ENCODE data around the gene ZC3H11A.

ZC3H11A gene

DNA sequence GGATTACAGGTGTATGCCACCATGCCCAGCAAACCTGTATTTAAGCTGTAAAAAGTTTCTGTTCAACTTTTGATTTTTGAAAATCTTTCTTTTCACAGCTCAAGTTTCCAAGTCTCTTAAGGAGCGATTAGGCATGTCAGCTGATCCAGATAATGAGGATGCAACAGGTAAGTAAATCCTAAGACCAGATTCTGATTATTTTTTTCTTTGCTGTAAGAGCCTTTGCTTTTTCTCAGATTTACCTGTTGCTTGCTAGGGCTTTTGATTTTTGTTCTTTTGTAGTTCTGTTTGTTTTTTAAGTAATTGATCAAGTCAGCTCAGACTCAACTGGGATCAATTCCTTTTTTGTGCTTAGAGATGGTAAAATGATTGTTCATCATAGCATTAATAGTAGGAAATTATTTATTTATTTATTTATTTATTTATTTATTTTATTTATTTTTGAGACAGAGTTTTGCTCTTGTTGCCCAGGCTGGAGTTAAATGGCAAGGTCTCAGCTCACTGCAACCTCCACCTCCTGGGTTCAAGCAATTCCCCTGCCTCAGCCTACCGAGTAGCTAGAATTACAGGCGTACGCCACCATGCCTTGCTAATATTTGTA lies 44.9 kb downstream of the ZC3H11A start:
- H3K4me1 ChIP-seq (ENCODE audit: control insufficient read depth, low read length): no peaks in the 10 kb centered on the region
- no peak overlapping the region for H3K4me3 ChIP-seq (ENCODE audit: low read length)
- no peaks in the 10 kb centered on the region for H3K79me2 ChIP-seq (ENCODE audit: control insufficient read depth, low read length)
- TF ChIP-seq CTCF (IDR thresholded peaks at IDR 0.05; ENCODE audit: low read depth, low read length, poor library complexity, severe bottlenecking): no peak
- TF ChIP-seq EZH2phosphoT487 (IDR thresholded peaks at IDR 0.05; ENCODE audit: borderline replicate concordance, low read length): no peak
- H3K9me2 ChIP-seq (replicated peaks; ENCODE audit: control insufficient read depth, low read length): no peaks in the 10 kb centered on the region
- H4K20me1 ChIP-seq (ENCODE audit: control insufficient read depth, insufficient read depth, low read depth, low read length): no peaks in the 10 kb centered on the region
- H3K4me2 ChIP-seq (ENCODE audit: low read length): no peak overlapping the region
- H3K27ac ChIP-seq (ENCODE audit: low read depth, low read length): no peak overlapping the region
- no peaks in the 10 kb centered on the region for H3F3A ChIP-seq (ENCODE audit: control insufficient read depth, insufficient read depth)
- peaks cover 67% of the 10 kb centered on the region for H3K36me3 ChIP-seq (ENCODE audit: control insufficient read depth, low read length)
- H3K27me3 ChIP-seq (ENCODE audit: control insufficient read depth, low read length): no peaks in the 10 kb centered on the region
- no peaks in the 10 kb centered on the region for H3K9me3 ChIP-seq (ENCODE audit: control insufficient read depth, insufficient read depth, low read length)

GRCh38 chr1:203842559-203842876 lies 47.1 kb downstream of the ZC3H11A start:
- Histone ChIP-seq H3K4me3 (ENCODE audit: low read length) (no peak overlapping the region), H3K4me2 (ENCODE audit: low read length) (no peak overlapping the region), H3K4me1 (ENCODE audit: control insufficient read depth, low read length) (no peaks in the 10 kb centered on the region), H3K79me2 (ENCODE audit: control insufficient read depth, low read length) (no peaks in the 10 kb centered on the region), H3K27me3 (ENCODE audit: control insufficient read depth, low read length) (no peaks in the 10 kb centered on the region), H3F3A (ENCODE audit: control insufficient read depth, insufficient read depth) (no peaks in the 10 kb centered on the region), H3K9me3 (ENCODE audit: control insufficient read depth, insufficient read depth, low read length) (no peaks in the 10 kb centered on the region), H3K27ac (ENCODE audit: low read depth, low read length) (no peak overlapping the region), H4K20me1 (ENCODE audit: control insufficient read depth, insufficient read depth, low read depth, low read length) (no peaks in the 10 kb centered on the region), H3K9me2 (replicated peaks; ENCODE audit: control insufficient read depth, low read length) (no peaks in the 10 kb centered on the region), H3K36me3 (ENCODE audit: control insufficient read depth, low read length) (peaks cover 64% of the 10 kb centered on the region)
- TF ChIP-seq EZH2phosphoT487 (IDR thresholded peaks at IDR 0.05; ENCODE audit: borderline replicate concordance, low read length): no peak
- no peak for TF ChIP-seq CTCF (IDR thresholded peaks at IDR 0.05; ENCODE audit: low read depth, low read length, poor library complexity, severe bottlenecking)

- no peaks in the 10 kb centered on the region for H3F3A ChIP-seq (ENCODE audit: control insufficient read depth, insufficient read depth)
- peaks cover 64% of the 10 kb centered on the region for H3K36me3 ChIP-seq (ENCODE audit: control insufficient read depth, low read length)
- no peaks in the 10 kb centered on the region for H4K20me1 ChIP-seq (ENCODE audit: control insufficient read depth, insufficient read depth, low read depth, low read length)
- no peaks in the 10 kb centered on the region for H3K4me1 ChIP-seq (ENCODE audit: control insufficient read depth, low read length)
- no peaks in the 10 kb centered on the region for H3K79me2 ChIP-seq (ENCODE audit: control insufficient read depth, low read length)
- no peaks in the 10 kb centered on the region for H3K27me3 ChIP-seq (ENCODE audit: control insufficient read depth, low read length)
- no peak overlapping the region for H3K27ac ChIP-seq (ENCODE audit: low read depth, low read length)
- no peak overlapping the region for H3K4me3 ChIP-seq (ENCODE audit: low read length)
- no peaks in the 10 kb centered on the region for H3K9me2 ChIP-seq (replicated peaks; ENCODE audit: control insufficient read depth, low read length)
- H3K9me3 ChIP-seq (ENCODE audit: control insufficient read depth, insufficient read depth, low read length): no peaks in the 10 kb centered on the region
- TF ChIP-seq EZH2phosphoT487 (IDR thresholded peaks at IDR 0.05; ENCODE audit: borderline replicate concordance, low read length) (no peak), CTCF (IDR thresholded peaks at IDR 0.05; ENCODE audit: low read depth, low read length, poor library complexity, severe bottlenecking) (no peak)
- no peak overlapping the region for H3K4me2 ChIP-seq (ENCODE audit: low read length)
Observed at GRCh38 chr1:203843435-203843834, 48.0 kb downstream of the ZC3H11A start.

Data from DOHH2 (cell line).